Renal cortex interstitium (tissue), 3 donors: ENCODE results near the gene GAR1. TPM values are rescaled to one million over a fixed set of nuclear protein-coding genes. Genes with fewer than 3 reads are reported as not detected.

Experiments
- polyA plus RNA-seq, 3 donors: library from polyadenylated mRNA; unstranded; fragments of 120-200 nt; gene quantifications; one replicate each; pipeline ENCODE4 v1.2.1, GENCODE V29; 2013; ENCODE audit not compliant: insufficient read length in 3 of 3

GAR1 gene
- polyA plus RNA-seq, 3 donors = 34.7 to 49.8 (median 42.8) TPM

Other genes starting within 250 kb of the GAR1 start
- gene CASP6, start 112.3 kb upstream of the GAR1 start, polyA plus RNA-seq = 10 to 100 TPM; 37.2 to 45.4 (median 37.4) TPM
- gene PLA2G12A, start 85.7 kb upstream of the GAR1 start, polyA plus RNA-seq = 10 to 100 TPM; 26.9 to 35.4 (median 28.5) TPM
- 10 to 100 TPM; 76.1 to 85.5 (median 83.3) TPM for gene CFI, start 13.8 kb upstream of the GAR1 start, polyA plus RNA-seq
- under 1 TPM; 0.34 to 0.74 (median 0.43) TPM for gene RRH, start 12.2 kb downstream of the GAR1 start, polyA plus RNA-seq
- gene LRIT3, start 32.3 kb downstream of the GAR1 start, polyA plus RNA-seq = under 1 TPM; 0.42 to 0.84 (median 0.71) TPM
- 1 to 10 TPM; 2.0 to 8.4 (median 3.1) TPM for gene EGF, start 97.1 kb downstream of the GAR1 start, polyA plus RNA-seq